ENCODE data around the gene ZSCAN22. TPM values are rescaled to one million over a fixed set of nuclear protein-coding genes. Genes with fewer than 3 reads are reported as not detected.

The ZSCAN22 gene
- 4.7 and 4.8 TPM in 2 replicates for total RNA-seq

GRCh38 chr19:58326914-58327726, at the start of gene ZSCAN22:
Gene ZSCAN22 (plus strand): TSS chr19:58326994. CDS start chr19:58334803, 7,809 bp downstream.
- Mint-ChIP-seq H3K4me3 (no peak within 1 kb of the TSS), H3K36me3 (ENCODE audit: low read depth) (peaks cover 3% of the 10 kb centered on the region)
- intact Hi-C loops (cut with micrococcal nuclease): loop anchor here (1.0 to 10.0 kb wide), 16 partner anchors 20 to 512 kb away; partner anchors contain the start of genes ERVK3-1, RPS5, ZBTB45 and ZNF132

DNA sequence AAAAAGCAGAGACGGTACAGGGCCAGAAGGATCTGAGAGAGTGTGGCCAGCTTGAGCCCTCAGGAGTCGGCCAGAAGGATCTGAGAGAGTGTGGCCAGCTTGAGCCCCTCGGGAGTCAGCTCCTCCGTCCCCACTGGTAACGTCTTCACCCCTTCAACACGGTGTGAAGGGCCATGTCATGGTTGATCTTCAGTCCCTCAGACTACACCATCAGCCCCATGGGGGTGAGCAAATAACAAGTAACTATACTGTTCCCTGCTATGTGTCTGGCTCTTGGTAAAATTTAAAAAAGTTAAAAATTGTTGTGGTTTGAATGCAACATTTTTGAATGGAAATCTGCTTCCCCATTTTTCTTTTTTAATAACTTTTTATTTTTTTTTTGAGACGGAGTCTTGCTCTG, 49.6 kb upstream of the ZSCAN22 start:
- peaks cover 53% of the 10 kb centered on the region for H3K36me3 Mint-ChIP-seq (ENCODE audit: low read depth)
- H3K4me1 Mint-ChIP-seq (ENCODE audit: low read depth): peaks cover 23% of the 10 kb centered on the region
- peak overlapping the region; percentile 53 for H3K4me3 Mint-ChIP-seq
- DNase-seq (ENCODE audit: low spot score): no peak
- H3K27ac Mint-ChIP-seq: no peak overlapping the region
- H3K27me3 Mint-ChIP-seq (ENCODE audit: insufficient read depth): no peaks in the 10 kb centered on the region
- H3K9me3 Mint-ChIP-seq: peaks cover 29% of the 10 kb centered on the region
- intact Hi-C loops (cut with micrococcal nuclease): loop anchor here (5.0 kb wide), 1 partner anchor 70 kb away; no protein-coding TSS in a partner anchor

More at GRCh38 chr19:58326914-58327726, at the start of gene ZSCAN22:
- Mint-ChIP-seq H3K4me1 (ENCODE audit: low read depth) (peaks cover 9% of the 10 kb centered on the region), H3K27ac (no peak within 1 kb of the TSS), H3K27me3 (ENCODE audit: insufficient read depth) (no peaks in the 10 kb centered on the region), H3K9me3 (no peaks in the 10 kb centered on the region)
- peak; percentile 88 for DNase-seq (ENCODE audit: low spot score)

DNA sequence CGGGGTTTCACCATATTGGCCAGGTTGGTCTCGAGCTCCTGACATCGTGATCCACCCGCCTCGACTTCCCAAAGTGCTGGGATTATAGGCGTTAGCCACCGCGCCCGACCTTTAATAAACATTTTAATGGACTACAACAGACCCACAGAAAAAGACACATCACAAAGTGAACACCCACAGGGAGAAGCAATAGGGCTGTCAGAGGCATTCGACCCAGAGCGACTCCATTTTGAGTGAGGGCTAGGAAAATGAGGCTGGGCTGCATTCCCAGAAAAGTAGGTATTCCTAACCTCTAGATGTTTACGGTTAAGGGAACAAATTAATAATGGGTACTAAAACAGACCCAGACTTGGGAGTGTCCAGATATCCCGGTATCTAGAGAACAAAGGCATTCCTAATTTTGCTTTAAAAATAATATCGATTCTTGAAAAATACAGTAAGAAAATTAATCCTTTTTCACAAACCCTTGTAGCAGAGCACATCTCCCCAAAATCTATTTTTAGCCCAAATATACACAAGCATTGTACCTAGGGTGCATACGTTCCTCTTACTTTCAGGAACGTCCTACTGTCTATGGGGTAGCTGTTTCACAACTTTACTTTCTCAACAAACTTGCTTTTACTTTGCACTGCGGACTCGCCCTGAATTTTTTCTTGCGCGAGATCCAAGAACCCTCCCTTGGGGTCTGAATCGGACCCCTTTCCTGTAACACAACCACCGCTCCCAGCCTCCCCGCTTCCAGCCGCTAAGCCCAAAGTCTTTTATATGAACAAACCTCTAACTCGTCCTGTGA, 48.9 kb upstream of the ZSCAN22 start:
- Mint-ChIP-seq H3K9me3 (peaks cover 29% of the 10 kb centered on the region), H3K4me1 (ENCODE audit: low read depth) (peaks cover 23% of the 10 kb centered on the region), H3K27ac (peak overlapping the region; percentile 93), H3K27me3 (ENCODE audit: insufficient read depth) (no peaks in the 10 kb centered on the region), H3K36me3 (ENCODE audit: low read depth) (peaks cover 51% of the 10 kb centered on the region), H3K4me3 (peak overlapping the region; percentile 92)
- no peak for DNase-seq (ENCODE audit: low spot score)
- intact Hi-C loops (cut with micrococcal nuclease): loop anchor here (1.0 to 5.0 kb wide), 12 partner anchors 27 to 843 kb away; partner anchors contain the start of genes ERVK3-1, ZNF132, ZNF274 and ZNF324B

DNA sequence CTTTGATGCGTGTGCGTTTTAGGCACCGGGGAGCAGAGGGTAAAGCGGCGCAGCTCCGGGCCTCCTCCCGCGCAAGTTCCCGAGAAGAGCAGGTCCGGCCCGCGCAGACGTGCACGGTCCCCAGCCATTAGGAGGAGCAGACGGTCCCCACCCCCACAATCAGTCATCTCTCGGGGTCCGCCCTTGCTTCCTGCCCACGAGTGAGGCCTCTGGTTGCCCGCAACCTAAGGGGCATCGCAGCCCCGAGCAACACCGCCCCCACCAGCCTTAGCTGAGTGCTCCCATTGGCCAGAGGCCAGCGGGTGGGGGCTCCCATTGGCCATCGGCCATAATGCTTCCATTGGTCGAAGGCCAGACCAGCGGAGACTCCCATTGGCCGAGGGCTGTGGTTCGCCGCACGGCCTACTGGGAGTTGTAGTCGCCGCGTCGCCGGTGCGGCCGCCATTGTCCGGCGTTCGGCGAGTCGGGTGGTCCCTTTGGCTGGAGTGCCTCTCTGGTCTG, 48.2 kb upstream of the ZSCAN22 start, which contains the start of gene ZNF8:
Gene ZNF8, plus strand, starts transcription at position 415 of the 501 bp plus-strand sequence. CDS start 127 bp downstream, outside the sequence.
- H3K27me3 Mint-ChIP-seq (ENCODE audit: insufficient read depth): no peaks in the 10 kb centered on the region
- peaks cover 54% of the 10 kb centered on the region for H3K36me3 Mint-ChIP-seq (ENCODE audit: low read depth)
- peaks cover 23% of the 10 kb centered on the region for H3K4me1 Mint-ChIP-seq (ENCODE audit: low read depth)
- H3K9me3 Mint-ChIP-seq: peaks cover 29% of the 10 kb centered on the region
- peak within 1 kb of the TSS; percentile 92 for H3K4me3 Mint-ChIP-seq
- peak; percentile 97 for DNase-seq (ENCODE audit: low spot score)
- H3K27ac Mint-ChIP-seq: peak within 1 kb of the TSS; percentile 93
- intact Hi-C loops (cut with micrococcal nuclease): loop anchor here (1.0 to 5.0 kb wide), 12 partner anchors 27 to 843 kb away; partner anchors contain the start of genes ERVK3-1, ZNF132, ZNF274 and ZNF324B

DNA sequence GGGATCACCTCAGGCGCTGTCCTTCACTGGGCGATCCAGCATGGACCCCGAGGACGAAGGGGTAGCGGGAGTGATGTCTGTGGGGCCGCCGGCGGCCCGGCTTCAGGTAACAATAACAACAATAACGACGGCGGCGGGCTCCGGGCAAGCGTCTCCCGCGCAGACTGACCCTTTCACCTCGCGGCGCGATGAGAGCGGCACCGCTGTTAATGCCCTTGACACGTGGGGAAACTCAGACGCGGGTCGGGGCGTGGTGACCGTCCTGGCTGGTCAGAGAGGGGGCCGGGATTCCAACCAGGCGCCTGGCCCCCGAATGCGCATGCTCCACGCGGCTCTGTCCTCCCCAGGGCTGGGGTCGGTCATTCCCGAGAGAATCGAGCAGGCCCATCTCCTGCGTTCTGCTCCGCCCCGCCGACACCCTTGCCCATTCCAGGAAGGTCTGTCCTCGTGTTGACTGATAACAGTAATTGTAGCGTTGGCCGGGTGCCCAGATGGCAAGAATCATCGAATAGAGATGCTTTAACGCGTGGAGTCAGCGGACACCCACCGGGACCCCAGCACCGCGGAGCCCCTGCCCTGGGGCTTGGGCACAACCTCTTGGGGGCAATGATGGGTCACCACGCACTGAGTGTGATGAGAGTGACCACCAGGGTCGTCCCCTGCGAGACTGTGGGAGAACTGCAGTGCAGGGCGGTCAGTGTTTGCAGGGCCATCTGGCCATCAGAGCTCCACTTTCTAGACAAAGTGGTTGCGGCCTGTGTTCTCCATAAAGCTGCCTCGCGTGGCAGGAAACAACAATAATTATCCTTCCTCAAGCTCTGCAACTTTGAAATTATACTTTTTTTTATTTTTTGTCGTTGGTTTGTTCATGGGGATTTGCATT, 47.5 kb upstream of the ZSCAN22 start:
- H3K4me1 Mint-ChIP-seq (ENCODE audit: low read depth): peaks cover 23% of the 10 kb centered on the region
- H3K27me3 Mint-ChIP-seq (ENCODE audit: insufficient read depth): no peaks in the 10 kb centered on the region
- H3K36me3 Mint-ChIP-seq (ENCODE audit: low read depth): peaks cover 52% of the 10 kb centered on the region
- H3K9me3 Mint-ChIP-seq: peaks cover 26% of the 10 kb centered on the region
- peak overlapping the region; percentile 92 for H3K4me3 Mint-ChIP-seq
- DNase-seq (ENCODE audit: low spot score): peak; percentile 33
- H3K27ac Mint-ChIP-seq: peak overlapping the region; percentile 93
- intact Hi-C loops (cut with micrococcal nuclease): loop anchor here (5.0 kb wide), 1 partner anchor 68 kb away; no protein-coding TSS in a partner anchor

- Mint-ChIP-seq H3K27ac (peak overlapping the region; percentile 3), H3K9me3 (peaks cover 20% of the 10 kb centered on the region), H3K4me3 (peak overlapping the region; percentile 92), H3K4me1 (ENCODE audit: low read depth) (peaks cover 23% of the 10 kb centered on the region), H3K27me3 (ENCODE audit: insufficient read depth) (no peaks in the 10 kb centered on the region), H3K36me3 (ENCODE audit: low read depth) (peaks cover 50% of the 10 kb centered on the region)
- no peak for DNase-seq (ENCODE audit: low spot score)
- intact Hi-C loops (cut with micrococcal nuclease): loop anchor here (5.0 kb wide), 1 partner anchor 67 kb away; no protein-coding TSS in a partner anchor
These were observed 46.9 kb upstream of the ZSCAN22 start for GRCh38 chr19:58279925-58280316.

DNA sequence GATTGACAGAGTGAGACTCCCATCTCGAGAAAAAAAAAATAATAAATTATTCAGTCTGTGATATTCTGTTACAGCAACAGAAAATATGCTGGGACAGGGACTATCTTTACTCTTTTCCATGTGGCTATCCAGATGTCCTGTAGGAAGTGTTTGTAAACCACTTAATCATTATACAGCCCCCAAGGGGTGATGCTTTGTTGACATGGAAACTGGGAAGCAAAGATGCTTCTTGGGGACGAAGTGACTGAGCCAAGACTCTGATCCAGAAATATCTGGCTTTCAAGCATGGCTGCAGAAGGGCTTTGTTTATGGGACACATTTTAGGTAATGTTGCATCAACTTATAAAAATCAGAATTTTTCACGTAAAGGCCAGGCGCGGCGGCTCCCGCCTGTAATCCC, 42.6 kb upstream of the ZSCAN22 start:
- no peak for DNase-seq (ENCODE audit: low spot score)
- Mint-ChIP-seq H3K36me3 (ENCODE audit: low read depth) (peaks cover 64% of the 10 kb centered on the region), H3K27me3 (ENCODE audit: insufficient read depth) (no peaks in the 10 kb centered on the region), H3K27ac (no peak overlapping the region), H3K4me3 (no peak overlapping the region), H3K4me1 (ENCODE audit: low read depth) (peaks cover 22% of the 10 kb centered on the region), H3K9me3 (peaks cover 14% of the 10 kb centered on the region)
- intact Hi-C loops (cut with micrococcal nuclease): no loop called here

- no peak overlapping the region for H3K4me3 Mint-ChIP-seq
- DNase-seq (ENCODE audit: low spot score): no peak
- H3K27me3 Mint-ChIP-seq (ENCODE audit: insufficient read depth): no peaks in the 10 kb centered on the region
- intact Hi-C loops (cut with micrococcal nuclease): no loop called here
- no peak overlapping the region for H3K27ac Mint-ChIP-seq
- H3K9me3 Mint-ChIP-seq: peaks cover 42% of the 10 kb centered on the region
- H3K36me3 Mint-ChIP-seq (ENCODE audit: low read depth): peaks cover 79% of the 10 kb centered on the region
- H3K4me1 Mint-ChIP-seq (ENCODE audit: low read depth): no peaks in the 10 kb centered on the region
These were observed 34.9 kb upstream of the ZSCAN22 start for GRCh38 chr19:58291943-58292342.

DNA sequence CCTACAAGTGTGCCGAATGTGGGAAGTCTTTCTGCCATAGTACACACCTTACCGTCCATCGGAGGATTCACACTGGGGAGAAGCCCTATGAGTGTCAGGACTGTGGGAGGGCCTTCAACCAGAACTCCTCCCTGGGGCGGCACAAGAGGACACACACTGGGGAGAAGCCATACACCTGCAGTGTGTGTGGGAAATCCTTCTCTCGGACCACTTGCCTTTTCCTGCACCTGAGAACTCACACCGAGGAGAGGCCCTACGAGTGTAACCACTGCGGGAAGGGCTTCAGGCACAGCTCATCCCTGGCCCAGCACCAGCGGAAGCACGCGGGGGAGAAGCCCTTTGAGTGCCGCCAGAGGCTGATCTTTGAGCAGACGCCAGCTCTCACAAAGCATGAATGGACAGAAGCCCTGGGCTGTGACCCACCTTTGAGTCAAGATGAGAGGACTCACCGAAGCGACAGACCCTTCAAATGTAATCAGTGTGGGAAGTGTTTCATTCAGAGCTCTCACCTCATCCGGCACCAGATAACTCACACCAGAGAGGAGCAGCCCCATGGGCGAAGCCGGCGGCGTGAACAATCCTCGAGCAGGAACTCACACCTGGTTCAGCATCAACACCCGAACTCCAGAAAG, 31.9 kb upstream of the ZSCAN22 start:
- Mint-ChIP-seq H3K27ac (no peak overlapping the region), H3K36me3 (ENCODE audit: low read depth) (peaks cover 75% of the 10 kb centered on the region), H3K9me3 (peaks cover 50% of the 10 kb centered on the region), H3K27me3 (ENCODE audit: insufficient read depth) (no peaks in the 10 kb centered on the region), H3K4me3 (no peak overlapping the region), H3K4me1 (ENCODE audit: low read depth) (no peaks in the 10 kb centered on the region)
- no peak for DNase-seq (ENCODE audit: low spot score)
- intact Hi-C loops (cut with micrococcal nuclease): no loop called here

- no peaks in the 10 kb centered on the region for H3K27me3 Mint-ChIP-seq (ENCODE audit: insufficient read depth)
- no peak for DNase-seq (ENCODE audit: low spot score)
- intact Hi-C loops (cut with micrococcal nuclease): no loop called here
- H3K27ac Mint-ChIP-seq: no peak overlapping the region
- no peak overlapping the region for H3K4me3 Mint-ChIP-seq
- H3K36me3 Mint-ChIP-seq (ENCODE audit: low read depth): peaks cover 78% of the 10 kb centered on the region
- H3K4me1 Mint-ChIP-seq (ENCODE audit: low read depth): no peaks in the 10 kb centered on the region
- H3K9me3 Mint-ChIP-seq: peaks cover 58% of the 10 kb centered on the region
These were observed 30.7 kb upstream of the ZSCAN22 start for GRCh38 chr19:58296104-58296503.

DNA sequence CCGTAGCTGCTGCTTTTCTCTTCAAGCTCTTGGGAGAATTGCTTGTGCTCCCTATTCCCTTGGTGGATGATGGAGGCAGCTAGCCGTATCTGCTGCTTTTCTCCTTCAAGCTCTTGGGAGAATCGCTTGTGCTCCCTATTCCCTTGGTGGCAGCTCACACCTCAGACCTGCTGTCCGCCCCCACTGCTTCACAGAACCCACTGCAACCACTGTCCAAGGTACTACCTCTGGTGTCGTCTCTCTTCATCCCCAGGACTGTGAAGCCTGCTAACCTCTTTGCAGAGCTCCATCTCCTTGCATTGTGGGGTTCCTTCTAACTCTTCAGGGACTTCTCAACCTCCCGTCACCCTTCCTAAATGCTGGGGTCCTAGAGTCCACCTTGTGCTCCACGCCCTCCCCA, 26.2 kb upstream of the ZSCAN22 start:
- DNase-seq (ENCODE audit: low spot score): no peak
- Mint-ChIP-seq H3K4me1 (ENCODE audit: low read depth) (peaks cover 12% of the 10 kb centered on the region), H3K27me3 (ENCODE audit: insufficient read depth) (no peaks in the 10 kb centered on the region), H3K36me3 (ENCODE audit: low read depth) (peaks cover 51% of the 10 kb centered on the region), H3K27ac (no peak overlapping the region), H3K4me3 (no peak overlapping the region), H3K9me3 (peaks cover 25% of the 10 kb centered on the region)
- intact Hi-C loops (cut with micrococcal nuclease): loop anchor here (10.0 kb wide), 2 partner anchors 296 to 1016 kb away; partner anchors contain the start of genes ZNF460 and ZNF606
